NCI-H1694 (cell line): ENCODE data around the gene DNASE1.
"Not testable (repeated sequence)": the region's sequence is repeated elsewhere in the genome, so short reads cannot be mapped to it uniquely, and the experiment has no call there.

Experiments used
- DNase-seq: peaks from one replicate; lab custom pipeline; 2025; lab: John Stamatoyannopoulos, UW

The DNASE1 gene

GRCh38 chr16:3641801-3642396 is 12.6 kb upstream of the DNASE1 start:
- DNase-seq: no peak

- no peak for DNase-seq
These were observed 11.9 kb upstream of the DNASE1 start for GRCh38 chr16:3642397-3643094.

- no peak for DNase-seq
These were observed 11.3 kb upstream of the DNASE1 start for GRCh38 chr16:3643095-3643730.

GRCh38 chr16:3645108-3645503 is 9.4 kb upstream of the DNASE1 start:
- no peak for DNase-seq

- no peak for DNase-seq
These were observed 8.8 kb upstream of the DNASE1 start for GRCh38 chr16:3645504-3646347.

- no peak for DNase-seq
These were observed 8.1 kb upstream of the DNASE1 start for GRCh38 chr16:3646348-3646920.

- no peak for DNase-seq
These were observed 3.7 kb upstream of the DNASE1 start for GRCh38 chr16:3650631-3651265.

- no peak for DNase-seq
These were observed 2.8 kb upstream of the DNASE1 start for GRCh38 chr16:3651461-3652372.

- no peak for DNase-seq
These were observed 1.9 kb upstream of the DNASE1 start for GRCh38 chr16:3652373-3653195.

GRCh38 chr16:3655030-3655395 is 522 bp downstream of the DNASE1 start:
- no peak for DNase-seq

- DNase-seq: no peak
These were observed 1.1 kb downstream of the DNASE1 start for GRCh38 chr16:3655396-3656159.

GRCh38 chr16:3656160-3656490 is 1.6 kb downstream of the DNASE1 start:
- not testable (repeated sequence) for DNase-seq

- no peak for DNase-seq
These were observed 2.3 kb downstream of the DNASE1 start for GRCh38 chr16:3656491-3657468.

- DNase-seq: no peak
These were observed 4.8 kb downstream of the DNASE1 start for GRCh38 chr16:3659251-3659650.

GRCh38 chr16:3661311-3661710 is 6.8 kb downstream of the DNASE1 start:
- no peak for DNase-seq

- DNase-seq: no peak
These were observed 7.4 kb downstream of the DNASE1 start for GRCh38 chr16:3661922-3662321.

- DNase-seq: no peak
These were observed 8.1 kb downstream of the DNASE1 start for GRCh38 chr16:3662601-3663000.
